Measurements from ENCODE around the gene TRIM22.

Gene TRIM22

DNA sequence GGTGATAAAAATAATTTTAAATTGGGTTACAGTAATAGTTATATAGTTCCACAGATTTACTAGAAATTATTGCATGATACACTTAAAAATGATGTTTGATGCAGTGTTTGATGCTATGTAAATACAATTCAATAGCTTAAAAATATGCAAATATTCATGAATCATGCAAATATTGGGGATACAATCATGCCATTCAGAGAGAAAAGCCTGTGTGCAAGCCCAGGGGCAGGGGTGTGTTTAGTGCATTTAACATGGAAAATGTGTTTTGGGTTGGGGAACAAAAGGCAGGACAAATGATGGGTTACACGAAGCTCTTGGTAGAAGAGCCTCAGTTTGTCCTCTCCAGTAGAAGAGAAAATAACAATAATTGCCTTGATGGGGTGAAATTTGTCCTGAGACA lies 6.0 kb downstream of the TRIM22 start:
- Histone ChIP-seq H3K4me3 (no peak overlapping the region), H3K9ac (ENCODE audit: insufficient read length) (no peak overlapping the region), H3K36me3 (ENCODE audit: insufficient read depth, low read length) (no peaks in the 10 kb centered on the region), H3K9me3 (ENCODE audit: low read depth, low read length) (no peaks in the 10 kb centered on the region), H3K27ac (no peak overlapping the region)
- TF ChIP-seq FOXP2 (optimal IDR thresholded peaks at IDR 0.05; ENCODE audit: control extremely low read depth, extremely low read length, insufficient read depth) = no peak
- TF ChIP-seq POLR2AphosphoS5 (IDR thresholded peaks at IDR 0.05; ENCODE audit: borderline replicate concordance, low read depth, low read length) = no peak
- TF ChIP-seq EZH2 (IDR thresholded peaks at IDR 0.05) = no peak
- DNase-seq (ENCODE audit: low read depth, low spot score) = no peak

GRCh38 chr11:5696210-5696609 lies 6.6 kb downstream of the TRIM22 start:
- H3K27ac ChIP-seq = no peak overlapping the region
- no peaks in the 10 kb centered on the region for H3K9me3 ChIP-seq (ENCODE audit: low read depth, low read length)
- H3K36me3 ChIP-seq (ENCODE audit: insufficient read depth, low read length) = no peaks in the 10 kb centered on the region
- no peak overlapping the region for H3K4me3 ChIP-seq
- TF ChIP-seq EZH2 (IDR thresholded peaks at IDR 0.05) = no peak
- TF ChIP-seq POLR2AphosphoS5 (IDR thresholded peaks at IDR 0.05; ENCODE audit: borderline replicate concordance, low read depth, low read length) = no peak
- no peak for TF ChIP-seq FOXP2 (optimal IDR thresholded peaks at IDR 0.05; ENCODE audit: control extremely low read depth, extremely low read length, insufficient read depth)
- H3K9ac ChIP-seq (ENCODE audit: insufficient read length) = no peak overlapping the region
- no peak for DNase-seq (ENCODE audit: low read depth, low spot score)

DNA sequence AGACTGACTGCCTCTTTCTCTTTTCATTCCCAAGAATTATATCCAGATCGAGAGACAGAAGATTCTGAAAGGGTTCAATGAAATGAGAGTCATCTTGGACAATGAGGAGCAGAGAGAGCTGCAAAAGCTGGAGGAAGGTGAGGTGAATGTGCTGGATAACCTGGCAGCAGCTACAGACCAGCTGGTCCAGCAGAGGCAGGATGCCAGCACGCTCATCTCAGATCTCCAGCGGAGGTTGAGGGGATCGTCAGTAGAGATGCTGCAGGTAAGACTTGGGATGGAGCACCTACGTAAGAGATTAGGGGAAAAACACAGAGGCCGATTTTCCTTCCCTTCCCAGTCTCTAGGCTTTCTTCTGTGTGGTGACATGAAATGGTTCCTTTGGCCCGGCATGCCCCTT lies 8.7 kb downstream of the TRIM22 start:
- Histone ChIP-seq H3K4me3 (no peak overlapping the region), H3K9ac (ENCODE audit: insufficient read length) (no peak overlapping the region), H3K27ac (no peak overlapping the region), H3K36me3 (ENCODE audit: insufficient read depth, low read length) (no peaks in the 10 kb centered on the region), H3K9me3 (ENCODE audit: low read depth, low read length) (no peaks in the 10 kb centered on the region)
- DNase-seq (ENCODE audit: low read depth, low spot score) = no peak
- TF ChIP-seq EZH2 (IDR thresholded peaks at IDR 0.05) (no peak), POLR2AphosphoS5 (IDR thresholded peaks at IDR 0.05; ENCODE audit: borderline replicate concordance, low read depth, low read length) (no peak)

DNA sequence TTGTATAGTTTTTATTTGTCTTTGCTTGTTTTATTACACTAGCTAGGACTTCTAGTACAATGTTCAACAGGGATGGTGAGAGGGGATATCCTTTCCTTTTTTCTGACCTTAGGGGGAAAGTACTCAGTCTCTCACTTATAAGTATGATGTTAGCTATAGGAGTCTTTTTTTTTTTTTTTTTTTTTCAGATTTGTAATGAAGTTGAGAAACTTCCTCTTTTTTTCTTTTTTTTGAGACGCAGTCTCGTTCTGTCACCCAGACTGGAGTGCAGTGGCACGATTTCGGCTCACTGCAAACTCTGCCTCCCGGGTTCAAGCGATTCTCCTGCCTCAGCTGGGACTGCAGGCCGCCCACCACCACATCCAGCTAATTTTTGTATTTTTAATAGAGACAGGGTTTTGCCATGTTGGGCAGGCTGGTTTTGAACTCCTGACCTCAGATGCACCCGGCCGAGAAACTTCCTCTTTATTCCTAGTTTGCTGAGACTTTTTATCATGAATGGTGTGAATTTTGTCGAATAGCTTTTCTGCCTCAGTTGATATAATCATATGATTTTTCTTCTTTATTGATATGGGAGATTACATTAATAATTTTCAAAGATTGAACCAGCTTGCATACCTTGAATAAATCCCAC lies 10.9 kb downstream of the TRIM22 start:
- no peaks in the 10 kb centered on the region for H3K36me3 ChIP-seq (ENCODE audit: insufficient read depth, low read length)
- no peak for DNase-seq (ENCODE audit: low read depth, low spot score)

DNA sequence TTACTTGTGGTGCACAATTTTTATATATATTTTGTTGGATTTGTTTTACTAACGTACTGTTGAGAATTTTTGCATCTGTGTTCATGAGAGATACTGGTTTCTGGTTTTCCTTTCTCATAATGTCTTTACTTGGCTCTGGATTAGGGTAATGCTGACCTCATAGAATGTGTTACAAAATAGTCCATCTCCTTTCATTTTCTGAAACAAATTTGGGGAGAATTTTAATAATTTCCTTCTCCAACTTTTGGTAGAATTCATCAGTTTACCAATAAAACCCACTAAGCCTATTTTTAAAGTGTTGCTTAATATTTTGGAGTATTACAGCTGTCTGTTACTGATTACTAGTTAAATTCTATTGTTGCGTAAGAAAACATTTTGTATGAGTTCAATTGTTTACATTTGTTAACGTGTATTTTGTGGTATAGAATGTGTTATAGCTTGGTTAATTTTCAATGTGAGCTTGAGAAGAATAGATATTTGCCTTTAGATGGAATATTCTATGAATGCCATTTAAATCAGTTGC lies 11.5 kb downstream of the TRIM22 start:
- no peak overlapping the region for H3K9ac ChIP-seq (ENCODE audit: insufficient read length)
- H3K27ac ChIP-seq = no peak overlapping the region
- no peak overlapping the region for H3K4me3 ChIP-seq
- no peaks in the 10 kb centered on the region for H3K36me3 ChIP-seq (ENCODE audit: insufficient read depth, low read length)
- TF ChIP-seq FOXP2 (optimal IDR thresholded peaks at IDR 0.05; ENCODE audit: control extremely low read depth, extremely low read length, insufficient read depth) (no peak), POLR2AphosphoS5 (IDR thresholded peaks at IDR 0.05; ENCODE audit: borderline replicate concordance, low read depth, low read length) (no peak), EZH2 (IDR thresholded peaks at IDR 0.05) (no peak)
- H3K9me3 ChIP-seq (ENCODE audit: low read depth, low read length) = no peaks in the 10 kb centered on the region
- no peak for DNase-seq (ENCODE audit: low read depth, low spot score)

More for the DNA sequence above, 10.9 kb downstream of the TRIM22 start:
- Histone ChIP-seq H3K9ac (ENCODE audit: insufficient read length) (no peak overlapping the region), H3K9me3 (ENCODE audit: low read depth, low read length) (no peaks in the 10 kb centered on the region), H3K27ac (no peak overlapping the region), H3K4me3 (no peak overlapping the region)
- no peak for TF ChIP-seq FOXP2 (optimal IDR thresholded peaks at IDR 0.05; ENCODE audit: control extremely low read depth, extremely low read length, insufficient read depth)
- TF ChIP-seq EZH2 (IDR thresholded peaks at IDR 0.05) = no peak
- no peak for TF ChIP-seq POLR2AphosphoS5 (IDR thresholded peaks at IDR 0.05; ENCODE audit: borderline replicate concordance, low read depth, low read length)

DNA sequence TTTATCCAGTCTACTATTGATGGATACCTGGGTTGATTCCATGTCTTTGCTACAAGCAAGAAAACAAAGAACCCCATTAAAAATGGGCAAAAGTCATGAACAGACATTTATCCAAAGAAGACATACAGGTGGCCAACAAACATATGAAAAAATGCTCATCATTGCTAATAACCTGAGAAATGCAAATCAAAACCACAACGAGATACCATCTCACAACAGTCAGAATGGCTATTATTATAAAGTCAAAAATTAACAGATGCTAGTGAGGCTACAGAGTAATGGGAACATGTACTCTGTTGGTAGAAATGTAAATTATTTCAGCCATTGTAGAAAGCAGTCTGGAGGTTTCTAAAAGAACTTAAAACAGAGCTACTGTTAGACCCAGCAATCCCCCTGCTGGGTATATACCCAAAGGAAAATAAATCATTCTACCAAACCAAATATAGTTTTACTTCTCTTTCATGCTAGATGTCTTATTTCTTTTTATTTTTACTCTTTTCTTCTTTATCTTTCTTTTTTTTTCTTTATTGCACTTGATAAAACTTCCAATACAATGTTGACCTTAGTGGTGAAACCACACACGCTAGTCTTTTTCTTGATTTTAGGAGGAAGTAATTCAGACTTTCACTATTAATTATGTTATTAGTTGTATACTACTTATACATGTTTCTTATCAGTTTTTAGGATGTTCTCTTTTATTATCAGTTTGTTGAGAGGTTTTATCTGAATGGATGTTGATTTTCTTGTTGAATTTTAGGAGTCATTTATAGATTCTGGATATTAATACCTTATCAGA lies 14.3 kb downstream of the TRIM22 start:
- no peak for DNase-seq (ENCODE audit: low read depth, low spot score)
- H3K9ac ChIP-seq (ENCODE audit: insufficient read length) = no peak overlapping the region
- no peak for TF ChIP-seq EZH2 (IDR thresholded peaks at IDR 0.05)
- TF ChIP-seq POLR2AphosphoS5 (IDR thresholded peaks at IDR 0.05; ENCODE audit: borderline replicate concordance, low read depth, low read length) = no peak
- no peak for TF ChIP-seq FOXP2 (optimal IDR thresholded peaks at IDR 0.05; ENCODE audit: control extremely low read depth, extremely low read length, insufficient read depth)
- H3K36me3 ChIP-seq (ENCODE audit: insufficient read depth, low read length) = no peaks in the 10 kb centered on the region
- no peaks in the 10 kb centered on the region for H3K9me3 ChIP-seq (ENCODE audit: low read depth, low read length)
- no peak overlapping the region for H3K27ac ChIP-seq
- H3K4me3 ChIP-seq = no peak overlapping the region

GRCh38 chr11:5705688-5706087 lies 16.1 kb downstream of the TRIM22 start:
- no peak for TF ChIP-seq POLR2AphosphoS5 (IDR thresholded peaks at IDR 0.05; ENCODE audit: borderline replicate concordance, low read depth, low read length)
- TF ChIP-seq EZH2 (IDR thresholded peaks at IDR 0.05) = no peak
- no peak for TF ChIP-seq FOXP2 (optimal IDR thresholded peaks at IDR 0.05; ENCODE audit: control extremely low read depth, extremely low read length, insufficient read depth)
- Histone ChIP-seq H3K9ac (ENCODE audit: insufficient read length) (no peak overlapping the region), H3K4me3 (no peak overlapping the region), H3K9me3 (ENCODE audit: low read depth, low read length) (no peaks in the 10 kb centered on the region), H3K27ac (no peak overlapping the region), H3K36me3 (ENCODE audit: insufficient read depth, low read length) (no peaks in the 10 kb centered on the region)
- no peak for DNase-seq (ENCODE audit: low read depth, low spot score)

DNA sequence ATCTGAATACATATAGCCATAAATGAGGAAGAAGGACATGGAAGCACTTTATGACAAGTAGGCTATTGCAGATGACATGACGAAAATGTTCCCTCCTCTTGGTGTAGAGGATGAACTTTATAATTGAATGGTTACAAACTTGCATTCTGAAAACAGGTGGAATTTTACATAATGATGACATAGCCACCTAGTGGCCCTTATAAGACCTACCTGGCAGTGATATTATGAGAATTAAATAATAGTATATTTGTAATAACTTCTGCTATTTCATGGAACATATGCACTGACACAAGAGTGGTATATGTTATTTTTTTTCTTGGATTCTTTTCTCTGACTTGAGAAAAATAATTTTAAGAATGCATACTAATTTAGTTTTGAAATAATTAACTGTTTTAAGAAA lies 22.9 kb downstream of the TRIM22 start:
- no peak for DNase-seq (ENCODE audit: low read depth, low spot score)
- Histone ChIP-seq H3K27ac (no peak overlapping the region), H3K4me3 (no peak overlapping the region)

More for the DNA sequence above, 22.9 kb downstream of the TRIM22 start:
- H3K36me3 ChIP-seq (ENCODE audit: insufficient read depth, low read length) = no peaks in the 10 kb centered on the region
- H3K9me3 ChIP-seq (ENCODE audit: low read depth, low read length) = no peaks in the 10 kb centered on the region
- H3K9ac ChIP-seq (ENCODE audit: insufficient read length) = no peak overlapping the region
- no peak for TF ChIP-seq POLR2AphosphoS5 (IDR thresholded peaks at IDR 0.05; ENCODE audit: borderline replicate concordance, low read depth, low read length)
- TF ChIP-seq FOXP2 (optimal IDR thresholded peaks at IDR 0.05; ENCODE audit: control extremely low read depth, extremely low read length, insufficient read depth) = no peak
- TF ChIP-seq EZH2 (IDR thresholded peaks at IDR 0.05) = no peak
